ENCODE measurements around the gene SLC13A3. TPM values are rescaled to one million over a fixed set of nuclear protein-coding genes. Genes with fewer than 3 reads are reported as not detected.

SLC13A3 gene
- total RNA-seq, 1 experiment from 2014 or later, result not detected

- H3K4me3 Mint-ChIP-seq (ENCODE audit: low read depth, unreplicated experiment), result no peak overlapping the region
- BruUV-seq (replicated peaks), result no TSS peak
- intact Hi-C loops (cut with micrococcal nuclease; ENCODE audit: unreplicated experiment), result no loop called here
- DNase-seq, result peak; percentile 35
- H3K36me3 Mint-ChIP-seq (ENCODE audit: insufficient read depth, unreplicated experiment), result no peaks in the 10 kb centered on the region
- no peaks in the 10 kb centered on the region for H3K9me3 Mint-ChIP-seq (ENCODE audit: low read depth, unreplicated experiment)
- H3K27me3 Mint-ChIP-seq (ENCODE audit: unreplicated experiment), result peaks cover 9% of the 10 kb centered on the region
- CTCF ChIA-PET, result no interaction called here
- TF ChIP-seq CTCF (IDR thresholded peaks at IDR 0.05; ENCODE audit: unreplicated experiment), result no peak
- no peak overlapping the region for H3K27ac Mint-ChIP-seq (ENCODE audit: unreplicated experiment)
- no peaks in the 10 kb centered on the region for H3K4me1 Mint-ChIP-seq (ENCODE audit: low read depth, unreplicated experiment)
These were observed 58.5 kb downstream of the SLC13A3 start for GRCh38 chr20:46592580-46593362.

DNA sequence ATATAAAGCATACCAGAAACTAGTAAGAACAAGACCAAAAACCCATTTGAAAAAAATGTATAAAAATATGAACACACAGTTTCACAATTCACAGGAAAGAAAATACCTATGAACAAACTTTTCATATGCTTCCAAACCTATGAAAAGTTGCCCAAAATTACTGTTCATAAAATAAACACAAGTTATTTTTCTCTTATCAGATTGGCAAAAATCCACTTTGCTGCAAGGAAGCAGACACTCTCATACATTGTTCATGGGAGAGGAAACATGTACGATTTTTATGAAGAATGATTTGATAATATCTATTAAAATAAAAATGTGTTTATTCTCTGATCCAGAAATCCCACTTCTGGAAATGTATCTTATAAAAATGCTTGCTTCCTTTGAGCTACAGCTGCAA, 60.8 kb downstream of the SLC13A3 start:
- CTCF ChIA-PET, result interaction anchor here (0.6 to 1.7 kb wide), 5 partner anchors 22 to 470 kb away, joined by 3 to 6 read pairs (median 3); no protein-coding TSS in a partner anchor

DNA sequence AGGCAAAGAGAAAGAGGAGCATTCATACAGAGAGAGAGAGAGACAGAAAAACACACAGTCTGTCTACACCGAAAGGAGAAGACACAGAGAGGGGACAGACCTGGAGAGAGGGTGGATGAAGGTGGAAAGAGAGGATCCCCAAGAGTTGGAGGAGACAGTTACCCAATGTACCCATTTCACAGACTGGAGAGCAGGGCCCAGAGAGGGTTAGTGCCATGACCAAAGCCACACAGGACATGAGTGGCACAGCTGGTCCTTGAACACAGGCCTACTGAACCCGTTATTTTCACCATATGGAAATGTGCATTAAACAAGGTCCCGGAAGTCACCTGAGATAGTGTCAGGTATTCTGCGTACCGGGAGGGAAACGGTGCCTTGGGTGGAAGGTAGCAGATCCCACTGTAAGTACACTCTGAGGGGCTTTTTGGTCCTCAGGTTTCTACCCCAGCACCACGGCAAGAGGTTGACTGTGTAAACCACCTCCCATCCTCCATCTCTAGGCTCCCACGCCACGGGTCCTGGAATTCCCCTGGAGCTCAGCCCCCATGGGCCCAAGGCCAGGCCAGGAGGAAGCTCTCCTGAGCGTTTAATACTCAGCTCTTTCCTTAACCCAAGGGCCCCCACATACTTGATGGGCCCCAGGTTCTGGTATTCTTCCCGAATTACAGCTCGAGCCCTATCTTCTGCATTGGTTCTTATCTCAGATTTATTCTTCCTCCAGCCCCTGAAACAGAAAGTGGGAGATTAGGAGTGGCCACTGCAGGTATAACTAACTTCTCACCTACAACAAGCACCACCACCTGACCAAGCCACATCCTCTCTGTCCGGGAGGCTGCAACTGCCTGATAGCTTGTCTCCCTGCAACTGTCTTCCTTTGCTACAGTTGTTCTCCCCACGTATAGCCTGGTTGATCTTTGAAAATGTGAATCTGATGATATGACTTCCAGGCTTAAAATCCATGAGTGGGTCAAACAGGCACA, 62.4 kb downstream of the SLC13A3 start:
- intact Hi-C loops (cut with micrococcal nuclease; ENCODE audit: unreplicated experiment), result no loop called here
- no peaks in the 10 kb centered on the region for H3K9me3 Mint-ChIP-seq (ENCODE audit: low read depth, unreplicated experiment)
- H3K27ac Mint-ChIP-seq (ENCODE audit: unreplicated experiment), result no peak overlapping the region
- BruUV-seq (replicated peaks), result no TSS peak
- DNase-seq, result no peak
- CTCF ChIA-PET, result no interaction called here
- H3K4me3 Mint-ChIP-seq (ENCODE audit: low read depth, unreplicated experiment), result no peak overlapping the region
- TF ChIP-seq CTCF (IDR thresholded peaks at IDR 0.05; ENCODE audit: unreplicated experiment), result no peak
- H3K36me3 Mint-ChIP-seq (ENCODE audit: insufficient read depth, unreplicated experiment), result no peaks in the 10 kb centered on the region
- no peaks in the 10 kb centered on the region for H3K4me1 Mint-ChIP-seq (ENCODE audit: low read depth, unreplicated experiment)
- no peaks in the 10 kb centered on the region for H3K27me3 Mint-ChIP-seq (ENCODE audit: unreplicated experiment)

More for the DNA sequence above, 60.8 kb downstream of the SLC13A3 start:
- intact Hi-C loops (cut with micrococcal nuclease; ENCODE audit: unreplicated experiment), result no loop called here
- DNase-seq, result no peak
- Mint-ChIP-seq H3K36me3 (ENCODE audit: insufficient read depth, unreplicated experiment) (no peaks in the 10 kb centered on the region), H3K9me3 (ENCODE audit: low read depth, unreplicated experiment) (no peaks in the 10 kb centered on the region), H3K27ac (ENCODE audit: unreplicated experiment) (no peak overlapping the region), H3K4me3 (ENCODE audit: low read depth, unreplicated experiment) (no peak overlapping the region), H3K27me3 (ENCODE audit: unreplicated experiment) (peaks cover 6% of the 10 kb centered on the region), H3K4me1 (ENCODE audit: low read depth, unreplicated experiment) (no peaks in the 10 kb centered on the region)
- no peak for TF ChIP-seq CTCF (IDR thresholded peaks at IDR 0.05; ENCODE audit: unreplicated experiment)
- no TSS peak for BruUV-seq (replicated peaks)

DNA sequence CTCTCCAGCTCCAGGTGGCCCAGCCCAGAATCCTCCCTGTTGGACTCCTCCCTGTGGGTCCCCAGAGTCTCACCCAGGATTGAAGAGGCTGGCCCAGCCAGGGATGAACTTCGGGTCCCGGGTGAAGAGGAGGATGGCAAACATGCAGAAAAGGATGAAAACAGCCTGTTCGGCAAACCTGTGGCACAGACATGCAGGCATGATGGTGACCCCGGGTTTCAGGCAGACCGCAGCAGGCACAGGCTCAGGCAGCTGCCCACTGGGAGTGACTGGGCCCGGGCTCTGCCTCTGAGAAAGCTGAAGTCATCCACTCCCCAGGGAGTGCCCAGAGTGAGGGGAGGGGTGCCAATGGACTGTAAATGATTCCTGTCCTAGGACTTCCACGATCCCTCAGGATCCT, 63.3 kb downstream of the SLC13A3 start:
- no TSS peak for BruUV-seq (replicated peaks)
- Mint-ChIP-seq H3K27ac (ENCODE audit: unreplicated experiment) (no peak overlapping the region), H3K36me3 (ENCODE audit: insufficient read depth, unreplicated experiment) (no peaks in the 10 kb centered on the region), H3K27me3 (ENCODE audit: unreplicated experiment) (no peaks in the 10 kb centered on the region), H3K4me1 (ENCODE audit: low read depth, unreplicated experiment) (no peaks in the 10 kb centered on the region), H3K9me3 (ENCODE audit: low read depth, unreplicated experiment) (no peaks in the 10 kb centered on the region), H3K4me3 (ENCODE audit: low read depth, unreplicated experiment) (no peak overlapping the region)
- no peak for TF ChIP-seq CTCF (IDR thresholded peaks at IDR 0.05; ENCODE audit: unreplicated experiment)
- DNase-seq, result no peak
- CTCF ChIA-PET, result no interaction called here
- intact Hi-C loops (cut with micrococcal nuclease; ENCODE audit: unreplicated experiment), result no loop called here
